Skeletal muscle tissue (tissue), 4 donors: Measurements from ENCODE around the gene MSTO1. TPM values are rescaled to one million over a fixed set of nuclear protein-coding genes. Genes with fewer than 3 reads are reported as not detected.
A peak's percentile ranks its signal among the peaks of the same experiment; 100 is the strongest.
"Not testable (repeated sequence)": the region's sequence is repeated elsewhere in the genome, so short reads cannot be mapped to it uniquely, and the experiment has no call there.

Source experiments
- H3K27ac ChIP-seq: one replicate; pipeline ENCODE4 v1.7.0; 2013; ENCODE audit warnings: mild to moderate bottlenecking, low read depth, low read length, inconsistent platforms
- H3K27me3 ChIP-seq, 3 donors: one replicate each; pipeline ENCODE4 v1.7.0; 2013; ENCODE audit warnings: low read length in 3 of 3; ENCODE audit not compliant: control insufficient read depth in 3 of 3, insufficient read depth in 3 of 3
- H3K36me3 ChIP-seq, 3 donors: one replicate each; pipeline ENCODE4 v1.7.0; 2013; ENCODE audit warnings: low read length in 3 of 3; ENCODE audit not compliant: control insufficient read depth in 3 of 3, insufficient read depth in 3 of 3
- H3K4me1 ChIP-seq, 3 donors: one replicate each; pipeline ENCODE4 v1.7.0; 2013; ENCODE audit warnings: low read length in 3 of 3, mild to moderate bottlenecking in 3 of 3; ENCODE audit not compliant: control insufficient read depth in 3 of 3, insufficient read depth in 3 of 3
- H3K4me3 ChIP-seq, 3 donors: one replicate each; pipeline ENCODE4 v1.7.0; 2013; ENCODE audit warnings: low read length in 3 of 3
- H3K9ac ChIP-seq, 3 donors: one replicate each; pipeline ENCODE4 v1.7.0; 2013; ENCODE audit warnings: low read length in 3 of 3, mild to moderate bottlenecking in 3 of 3, moderate library complexity in 2 of 3, low read depth in 1 of 3
- H3K9me3 ChIP-seq, 3 donors: one replicate each; pipeline ENCODE4 v1.7.0; 2013; ENCODE audit warnings: low read length in 3 of 3; ENCODE audit not compliant: control insufficient read depth in 3 of 3
- total RNA-seq: library from RNA; depleted of rRNA; stranded (reverse); fragments of >200 nt; gene quantifications from one replicate; pipeline ENCODE4 v1.2.3, GENCODE V29; 2014
- donor health status: Osteomylitis.

Gene MSTO1
- total RNA-seq: 16.2 TPM

- H3K27me3 ChIP-seq: no peaks in the 10 kb centered on the region
- H3K9me3 ChIP-seq: no peaks in the 10 kb centered on the region
- peaks cover 5 to 8% (median 8%) of the 10 kb centered on the region in 3 donors for H3K36me3 ChIP-seq
- H3K4me3 ChIP-seq: peak within 1 kb of the TSS; percentile 63 to 94 (median 85)
- peak within 1 kb of the TSS; percentile 63 to 85 (median 77) for H3K9ac ChIP-seq
- H3K27ac ChIP-seq: no peak within 1 kb of the TSS
- peaks cover 0 to 4% (median 0%) of the 10 kb centered on the region in 3 donors for H3K4me1 ChIP-seq
These were observed at the start of gene MSTO1 for GRCh38 chr1:155609515-155610256. TSS of gene MSTO1 (plus strand) at chr1:155610218. CDS start at chr1:155610249, 31 bp downstream.

GRCh38 chr1:155561779-155562580, 48.0 kb upstream of the MSTO1 start:
- not testable (repeated sequence) for H3K27me3 ChIP-seq, H3K9me3 ChIP-seq, H3K36me3 ChIP-seq
- peak overlapping the region; percentile 95 to 97 (median 96) for H3K9ac ChIP-seq
- H3K27ac ChIP-seq: peak overlapping the region; percentile 99
- H3K4me1 ChIP-seq: peaks cover 6 to 31% (median 29%) of the 10 kb centered on the region in 3 donors
- H3K4me3 ChIP-seq: peak overlapping the region; percentile 88 to 98 (median 97)

GRCh38 chr1:155562581-155563376, 47.2 kb upstream of the MSTO1 start, which contains the start of gene ASH1L:
TSS of gene ASH1L (minus strand) at chr1:155562803. CDS start at chr1:155521519, 41,284 bp downstream.
- peaks cover 0 to 6% (median 0%) of the 10 kb centered on the region in 3 donors for H3K36me3 ChIP-seq
- peaks cover 6 to 31% (median 29%) of the 10 kb centered on the region in 3 donors for H3K4me1 ChIP-seq
- H3K9ac ChIP-seq: peak within 1 kb of the TSS; percentile 98 to 99 (median 98)
- H3K4me3 ChIP-seq: peak within 1 kb of the TSS; percentile 88 to 98 (median 97)
- H3K9me3 ChIP-seq: no peaks in the 10 kb centered on the region
- H3K27ac ChIP-seq: peak within 1 kb of the TSS; percentile 99
- no peaks in the 10 kb centered on the region for H3K27me3 ChIP-seq

GRCh38 chr1:155563377-155564022, 46.5 kb upstream of the MSTO1 start:
- H3K27me3 ChIP-seq, H3K9me3 ChIP-seq, H3K36me3 ChIP-seq: not testable (repeated sequence)
- Histone ChIP-seq H3K9ac (peak overlapping the region; percentile 98 to 99 (median 98)), H3K27ac (peak overlapping the region; percentile 99), H3K4me1 (peaks cover 6 to 28% (median 25%) of the 10 kb centered on the region in 3 donors), H3K4me3 (peak overlapping the region; percentile 88 to 98 (median 97))

- Histone ChIP-seq H3K4me3 (no peak overlapping the region), H3K27me3 (no peaks in the 10 kb centered on the region), H3K36me3 (peaks cover 0 to 4% (median 4%) of the 10 kb centered on the region in 3 donors), H3K9ac (no peak overlapping the region), H3K4me1 (peaks cover 0 to under 1% (median 0%) of the 10 kb centered on the region in 3 donors), H3K27ac (no peak overlapping the region), H3K9me3 (no peaks in the 10 kb centered on the region)
These were observed 39.9 kb upstream of the MSTO1 start for GRCh38 chr1:155569988-155570592.

- H3K36me3 ChIP-seq: peaks cover 0 to 4% (median 4%) of the 10 kb centered on the region in 3 donors
- H3K27me3 ChIP-seq: no peaks in the 10 kb centered on the region
- H3K9me3 ChIP-seq: no peaks in the 10 kb centered on the region
- H3K4me1 ChIP-seq: no peaks in the 10 kb centered on the region
- no peak overlapping the region for H3K27ac ChIP-seq
- no peak overlapping the region for H3K9ac ChIP-seq
- H3K4me3 ChIP-seq: no peak overlapping the region
These were observed 39.4 kb upstream of the MSTO1 start for GRCh38 chr1:155570593-155570990.

- Histone ChIP-seq H3K27ac (no peak overlapping the region), H3K9ac (no peak overlapping the region), H3K4me1 (no peaks in the 10 kb centered on the region), H3K27me3 (no peaks in the 10 kb centered on the region), H3K9me3 (no peaks in the 10 kb centered on the region), H3K4me3 (no peak overlapping the region), H3K36me3 (peaks cover 0 to 4% (median 0%) of the 10 kb centered on the region in 3 donors)
These were observed 35.9 kb upstream of the MSTO1 start for GRCh38 chr1:155574077-155574476.

GRCh38 chr1:155575608-155576007, 34.4 kb upstream of the MSTO1 start:
- not testable (repeated sequence) for H3K4me1 ChIP-seq, H3K9ac ChIP-seq, H3K9me3 ChIP-seq, H3K27ac ChIP-seq, H3K36me3 ChIP-seq, H3K27me3 ChIP-seq, H3K4me3 ChIP-seq

GRCh38 chr1:155583846-155584245, 26.2 kb upstream of the MSTO1 start:
- not testable (repeated sequence) for H3K9me3 ChIP-seq, H3K9ac ChIP-seq, H3K4me3 ChIP-seq, H3K27ac ChIP-seq, H3K27me3 ChIP-seq, H3K4me1 ChIP-seq, H3K36me3 ChIP-seq
